Lower lobe of right lung (tissue), 2 donors: ENCODE data around the gene DCBLD1. TPM values are rescaled to one million over a fixed set of nuclear protein-coding genes. Genes with fewer than 3 reads are reported as not detected.

Source experiments
- ATAC-seq, 2 donors: fragments of 200-7000 bp; cut with Tn5 transposase; one replicate each; pipeline ENCODE4 v1.9.1; 2020 to 2022; ENCODE audit warnings: mild to moderate bottlenecking in 2 of 2, moderate library complexity in 2 of 2
- DNase-seq: peaks from one replicate; pipeline ENCODE4 v3.0.0-alpha.2; 2020
- H3K27ac ChIP-seq: fragments of 200-600 bp; one replicate; pipeline ENCODE4 v1.8.0; 2022
- H3K27me3 ChIP-seq: fragments of 200-600 bp; one replicate; pipeline ENCODE4 v1.8.0; 2022; ENCODE audit warnings: low read depth
- H3K36me3 ChIP-seq: fragments of 200-600 bp; one replicate; pipeline ENCODE4 v1.8.0; 2022; ENCODE audit warnings: mild to moderate bottlenecking
- H3K4me1 ChIP-seq: fragments of 200-600 bp; one replicate; pipeline ENCODE4 v1.8.0; 2022
- H3K4me3 ChIP-seq: fragments of 200-600 bp; one replicate; pipeline ENCODE4 v1.8.0; 2022; ENCODE audit warnings: mild to moderate bottlenecking
- H3K9me3 ChIP-seq: fragments of 200-600 bp; one replicate; pipeline ENCODE4 v1.8.0; 2022
- CTCF ChIP-seq: fragments of 200-600 bp; IDR thresholded peaks from one replicate; pipeline ENCODE4 v1.8.0; 2022; ENCODE audit warnings: antibody characterized with exemption, mild to moderate bottlenecking
- intact Hi-C: fragments of 100-400 bp; cut with DNase I; formaldehyde crosslinking; loops from one replicate; pipeline ENCODE4 v1.11.0; 2022
- total RNA-seq: library from RNA; stranded (reverse); fragmentation: NEBNext Ultra II Directional; extraction: Animal tissue kit (Norgen Biotek cat#: 25700); gene quantifications from one replicate; pipeline ENCODE4 v1.2.1, GENCODE V29; 2021
- donor health status: DM: no; HTN: yes; CAD: no; lungs with severe emphysema.

DCBLD1 gene
- total RNA-seq, 1 donor from 2014 or later: 18.3 TPM

DNA sequence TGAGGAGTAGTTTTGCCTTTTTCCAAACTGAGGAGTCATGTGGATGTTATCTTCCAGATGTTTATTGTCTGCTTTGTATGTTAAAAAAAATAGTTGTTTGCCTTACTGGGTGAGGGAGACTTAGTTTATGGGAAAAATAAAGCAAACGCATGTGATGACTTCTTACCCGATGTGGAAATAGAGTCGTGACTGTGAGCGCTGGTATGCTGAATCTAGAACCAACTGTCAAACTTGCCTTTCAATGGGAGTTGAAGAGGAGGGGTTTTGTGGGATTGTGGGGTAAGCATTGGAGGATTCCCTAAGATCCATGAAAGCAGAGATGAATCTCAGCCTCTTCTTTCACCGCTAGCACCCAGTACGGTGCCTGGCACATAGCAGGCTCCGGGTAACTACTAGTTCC is 5.3 kb downstream of the DCBLD1 start:
- DNase-seq (no peak), ATAC-seq (no peak)
- no peak overlapping the region for H3K4me3 ChIP-seq
- H3K27ac ChIP-seq: no peak overlapping the region
- H3K36me3 ChIP-seq: no peaks in the 10 kb centered on the region
- H3K4me1 ChIP-seq: peaks cover 19% of the 10 kb centered on the region
- TF ChIP-seq CTCF: no peak
- intact Hi-C loops: loop anchor here (10.0 kb wide), 1 partner anchor 67 kb away; no protein-coding TSS in a partner anchor
- H3K27me3 ChIP-seq: no peaks in the 10 kb centered on the region
- no peaks in the 10 kb centered on the region for H3K9me3 ChIP-seq

GRCh38 chr6:117489003-117489402 is 6.5 kb downstream of the DCBLD1 start:
- no peak for ATAC-seq
- peaks cover 19% of the 10 kb centered on the region for H3K4me1 ChIP-seq
- DNase-seq: no peak
- no peaks in the 10 kb centered on the region for H3K36me3 ChIP-seq
- no peaks in the 10 kb centered on the region for H3K27me3 ChIP-seq
- H3K9me3 ChIP-seq: no peaks in the 10 kb centered on the region
- no peak for TF ChIP-seq CTCF
- H3K4me3 ChIP-seq: no peak overlapping the region
- H3K27ac ChIP-seq: no peak overlapping the region
- intact Hi-C loops: loop anchor here (10.0 kb wide), 1 partner anchor 66 kb away; no protein-coding TSS in a partner anchor

DNA sequence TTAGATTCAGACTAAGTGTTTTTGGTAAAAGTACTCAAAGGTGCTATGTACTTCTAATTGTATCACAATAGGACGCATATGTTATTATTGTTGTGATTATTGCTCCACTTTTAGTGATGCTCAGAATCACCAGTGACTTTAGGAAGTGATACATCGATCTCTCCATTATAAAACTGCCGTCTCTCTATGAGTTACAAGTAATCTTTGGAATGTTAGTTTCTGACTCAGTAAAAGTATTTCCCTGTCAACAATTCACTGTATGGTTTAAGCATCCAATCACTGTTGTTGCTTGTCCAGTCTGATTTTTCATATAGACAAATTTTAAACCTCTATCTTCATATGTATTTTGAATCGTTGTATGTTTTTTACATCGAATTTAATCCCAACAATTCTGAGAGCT is 9.4 kb downstream of the DCBLD1 start:
- no peak for ATAC-seq

DNA sequence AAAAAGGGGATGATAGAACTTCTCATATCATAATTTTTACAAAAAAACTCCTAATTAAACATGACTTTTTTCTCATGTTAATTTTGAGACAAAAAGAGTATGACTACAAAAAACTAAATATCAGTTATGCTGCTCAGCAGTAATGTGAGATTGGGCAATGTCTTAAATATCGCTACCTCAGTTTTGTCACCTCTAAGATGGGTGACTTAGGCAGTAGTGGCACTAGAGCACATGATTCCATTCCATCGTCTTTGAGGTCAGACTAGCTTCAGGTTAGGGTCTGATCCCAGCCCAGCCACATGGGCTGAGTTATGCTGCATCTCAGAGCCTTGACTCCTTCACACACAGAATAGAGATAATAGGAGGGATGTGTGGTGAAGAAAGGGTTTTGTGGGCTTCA is 11.0 kb downstream of the DCBLD1 start:
- H3K4me1 ChIP-seq: peaks cover 47% of the 10 kb centered on the region
- no peak overlapping the region for H3K4me3 ChIP-seq
- H3K9me3 ChIP-seq: no peaks in the 10 kb centered on the region
- H3K36me3 ChIP-seq: no peaks in the 10 kb centered on the region
- ATAC-seq (no peak), DNase-seq (no peak)
- no peaks in the 10 kb centered on the region for H3K27me3 ChIP-seq
- intact Hi-C loops: no loop called here
- no peak for TF ChIP-seq CTCF
- H3K27ac ChIP-seq: no peak overlapping the region

More for the DNA sequence above, 9.4 kb downstream of the DCBLD1 start:
- DNase-seq: no peak
- H3K9me3 ChIP-seq: no peaks in the 10 kb centered on the region
- peaks cover 31% of the 10 kb centered on the region for H3K4me1 ChIP-seq
- intact Hi-C loops: no loop called here
- H3K4me3 ChIP-seq: no peak overlapping the region
- no peak for TF ChIP-seq CTCF
- no peak overlapping the region for H3K27ac ChIP-seq
- H3K27me3 ChIP-seq: no peaks in the 10 kb centered on the region
- H3K36me3 ChIP-seq: no peaks in the 10 kb centered on the region

DNA sequence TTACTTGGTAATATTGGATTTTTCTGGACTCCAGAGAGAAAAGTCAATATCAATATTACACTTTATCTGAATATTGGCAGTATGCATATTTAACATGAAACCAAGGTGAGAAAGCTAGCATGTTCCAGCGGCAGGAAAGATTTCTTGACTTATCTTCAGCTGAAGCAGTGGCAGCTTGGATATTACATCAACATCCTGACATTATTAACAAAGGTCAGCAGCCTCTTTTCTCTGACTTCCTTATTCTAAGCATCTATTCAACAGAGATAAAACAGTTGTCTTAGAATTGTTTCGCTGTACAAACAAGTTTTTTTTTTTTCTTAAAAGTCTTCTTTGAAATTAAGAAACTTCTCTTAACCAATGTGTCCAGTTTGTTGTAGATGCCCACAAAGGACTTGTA is 11.8 kb downstream of the DCBLD1 start:
- Histone ChIP-seq H3K36me3 (no peaks in the 10 kb centered on the region), H3K4me3 (no peak overlapping the region), H3K4me1 (peaks cover 52% of the 10 kb centered on the region), H3K9me3 (no peaks in the 10 kb centered on the region), H3K27ac (peak overlapping the region; percentile 7), H3K27me3 (no peaks in the 10 kb centered on the region)
- no peak for TF ChIP-seq CTCF
- DNase-seq: no peak
- intact Hi-C loops: no loop called here
- ATAC-seq: no peak
